WTC11 (cell line): ENCODE measurements around the gene SMAD6. TPM values are rescaled to one million over a fixed set of nuclear protein-coding genes. Genes with fewer than 3 reads are reported as not detected.

ENCODE experiments used
- ATAC-seq: fragments of 200-7000 bp; cut with Tn5 transposase; 2 replicates; pipeline ENCODE4 v1.10.0; 2021; ENCODE audit warnings: mild to moderate bottlenecking, moderate library complexity
- CTCF ChIA-PET: fragments of 300-600 bp; sonication (Branson Sonifier 250); formaldehyde crosslinking; loops from one replicate; lab custom pipeline; 2021; ENCODE audit warnings: antibody characterized with exemption; lab: Charles Lee
- POLR2A ChIA-PET: fragments of 350-600 bp; sonication (Branson Sonifier 250); formaldehyde crosslinking; loops from one replicate; lab custom pipeline; 2021; ENCODE audit warnings: antibody characterized with exemption; lab: Charles Lee
- DNase-seq: peaks from one replicate; pipeline ENCODE4 v3.0.0; 2021; ENCODE audit warnings: low spot score
- H3K27ac Mint-ChIP-seq: 2 replicates; pipeline ENCODE4 v1.8.0; 2021; ENCODE audit warnings: mixed read lengths
- H3K27me3 Mint-ChIP-seq: 2 replicates; pipeline ENCODE4 v1.8.0; 2021; ENCODE audit warnings: low read depth, mild to moderate bottlenecking, moderate library complexity, mixed read lengths
- H3K36me3 Mint-ChIP-seq: 2 replicates; pipeline ENCODE4 v1.8.0; 2021; ENCODE audit warnings: mixed read lengths
- H3K4me1 Mint-ChIP-seq: 2 replicates; pipeline ENCODE4 v1.8.0; 2022; ENCODE audit warnings: mixed read lengths
- H3K4me3 Mint-ChIP-seq: 2 replicates; pipeline ENCODE4 v1.8.0; 2021; ENCODE audit warnings: mild to moderate bottlenecking, moderate library complexity, mixed read lengths
- H3K9me3 Mint-ChIP-seq: 2 replicates; pipeline ENCODE4 v1.8.0; 2021; ENCODE audit warnings: mixed read lengths
- ETV6 ChIP-seq: sonication (generic); formaldehyde crosslinking; IDR thresholded peaks from 2 replicates; pipeline ENCODE4 v1.8.1; 2022; ENCODE audit warnings: mild to moderate bottlenecking, missing genetic modification reagents
- FOXK1 ChIP-seq: sonication (generic); formaldehyde crosslinking; IDR thresholded peaks from 2 replicates; pipeline ENCODE4 v1.8.0; 2022; ENCODE audit warnings: mild to moderate bottlenecking, moderate library complexity, missing genetic modification reagents
- FOXP1 ChIP-seq: sonication (generic); formaldehyde crosslinking; IDR thresholded peaks from 2 replicates; pipeline ENCODE4 v1.8.0; 2022; ENCODE audit warnings: missing genetic modification reagents, mild to moderate bottlenecking, moderate library complexity, borderline replicate concordance
- MYBL2 ChIP-seq: sonication (generic); formaldehyde crosslinking; IDR thresholded peaks from 2 replicates; pipeline ENCODE4 v1.8.1; 2023; ENCODE audit warnings: mild to moderate bottlenecking, moderate library complexity, missing genetic modification reagents
- NFATC4 ChIP-seq: fragments of 250-450 bp; sonication (Bioruptor Pico); IDR thresholded peaks from 2 replicates; pipeline ENCODE4 v1.9.0; 2021; ENCODE audit warnings: mild to moderate bottlenecking
- RORB ChIP-seq: fragments of 250-450 bp; sonication (Bioruptor Pico); IDR thresholded peaks from 2 replicates; pipeline ENCODE4 v1.9.0; 2021; ENCODE audit warnings: mild to moderate bottlenecking
- TCF7 ChIP-seq: sonication (generic); formaldehyde crosslinking; IDR thresholded peaks from 2 replicates; pipeline ENCODE4 v1.8.0; 2022; ENCODE audit warnings: mild to moderate bottlenecking, low read depth, missing genetic modification reagents, moderate library complexity
- ZNF121 ChIP-seq: sonication (generic); formaldehyde crosslinking; IDR thresholded peaks from 2 replicates; pipeline ENCODE4 v1.8.0; 2023; ENCODE audit warnings: missing genetic modification reagents
- ZNF138 ChIP-seq: sonication (generic); formaldehyde crosslinking; conservative IDR thresholded peaks from 2 replicates; pipeline ENCODE4 v1.8.1; 2022; ENCODE audit warnings: mild to moderate bottlenecking, moderate library complexity, missing genetic modification reagents
- ZNF396 ChIP-seq: fragments of 250-450 bp; sonication (Bioruptor Pico); IDR thresholded peaks from 2 replicates; pipeline ENCODE4 v1.8.0; 2021; ENCODE audit warnings: mild to moderate bottlenecking, moderate library complexity, borderline replicate concordance
- total RNA-seq: library from RNA; stranded (reverse); gene quantifications from 3 replicates; pipeline ENCODE4 v1.2.3, GENCODE V29; 2021
- TF ChIP-seq, protein P1 (sequence below): sonication (generic); formaldehyde crosslinking; conservative IDR thresholded peaks from 2 replicates; pipeline ENCODE4 v1.8.1; 2023; ENCODE audit warnings: mild to moderate bottlenecking, low read depth, missing genetic modification reagents, moderate library complexity
- TF ChIP-seq, protein P2 (sequence below): fragments of 250-450 bp; sonication (Bioruptor Pico); IDR thresholded peaks from 2 replicates; pipeline ENCODE4 v2.1.2; 2022; ENCODE audit warnings: mild to moderate bottlenecking, moderate library complexity
- TF ChIP-seq, protein P3 (sequence below): sonication (generic); formaldehyde crosslinking; IDR thresholded peaks from 2 replicates; pipeline ENCODE4 v1.8.1; 2022; ENCODE audit warnings: mild to moderate bottlenecking, moderate library complexity, missing genetic modification reagents
- TF ChIP-seq, protein P4 (sequence below): fragments of 250-450 bp; sonication (Bioruptor Pico); IDR thresholded peaks from 2 replicates; pipeline ENCODE4 v1.9.0; 2021; ENCODE audit warnings: mild to moderate bottlenecking
- TF ChIP-seq, protein P5 (sequence below): sonication (generic); formaldehyde crosslinking; IDR thresholded peaks from 2 replicates; pipeline ENCODE4 v1.8.0; 2022; ENCODE audit warnings: missing genetic modification reagents
- TF ChIP-seq, protein P6 (sequence below): sonication (generic); formaldehyde crosslinking; IDR thresholded peaks from 2 replicates; pipeline ENCODE4 v1.8.1; 2023; ENCODE audit warnings: mild to moderate bottlenecking, missing genetic modification reagents, moderate library complexity
- TF ChIP-seq, protein P7 (sequence below): sonication (generic); formaldehyde crosslinking; conservative IDR thresholded peaks from 2 replicates; pipeline ENCODE4 v1.8.1; 2022; ENCODE audit warnings: mild to moderate bottlenecking, missing genetic modification reagents
- TF ChIP-seq, protein P8 (sequence below): fragments of 200-600 bp; IDR thresholded peaks from 2 replicates; pipeline ENCODE4 v1.8.0; 2022; ENCODE audit warnings: antibody characterized with exemption
- TF ChIP-seq, protein P9 (sequence below): sonication (generic); formaldehyde crosslinking; IDR thresholded peaks from 2 replicates; pipeline ENCODE4 v1.8.1; 2022; ENCODE audit warnings: low read depth, missing genetic modification reagents, borderline replicate concordance

Gene SMAD6
- total RNA-seq, 1 experiment from 2014 or later = 13.9 TPM

DNA sequence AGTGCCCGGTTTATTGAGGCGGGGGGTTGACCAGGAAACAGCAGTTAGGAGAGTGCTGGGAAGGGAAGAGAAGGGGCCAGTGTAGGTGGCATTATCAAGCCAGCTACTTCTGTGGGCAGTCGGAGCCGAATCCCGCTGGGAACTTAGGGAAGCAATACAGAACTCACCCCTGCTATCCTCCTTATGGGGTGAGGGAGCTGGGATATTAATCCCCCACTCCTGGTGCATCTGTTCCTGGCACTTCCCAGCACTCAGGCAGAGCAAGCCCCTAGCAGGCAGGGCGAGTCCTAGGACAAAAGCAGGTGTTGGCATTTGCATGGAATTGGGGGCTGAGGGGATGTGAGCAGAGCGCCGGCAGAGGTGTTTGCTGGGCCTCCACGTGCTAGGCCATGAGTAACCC is 48.6 kb downstream of the SMAD6 start:
- no peak for TF ChIP-seq ZNF396 (CRISPR knock-in tag)
- TF ChIP-seq ETV6 (CRISPR knock-in tag) = no peak
- TF ChIP-seq, protein P1, sequence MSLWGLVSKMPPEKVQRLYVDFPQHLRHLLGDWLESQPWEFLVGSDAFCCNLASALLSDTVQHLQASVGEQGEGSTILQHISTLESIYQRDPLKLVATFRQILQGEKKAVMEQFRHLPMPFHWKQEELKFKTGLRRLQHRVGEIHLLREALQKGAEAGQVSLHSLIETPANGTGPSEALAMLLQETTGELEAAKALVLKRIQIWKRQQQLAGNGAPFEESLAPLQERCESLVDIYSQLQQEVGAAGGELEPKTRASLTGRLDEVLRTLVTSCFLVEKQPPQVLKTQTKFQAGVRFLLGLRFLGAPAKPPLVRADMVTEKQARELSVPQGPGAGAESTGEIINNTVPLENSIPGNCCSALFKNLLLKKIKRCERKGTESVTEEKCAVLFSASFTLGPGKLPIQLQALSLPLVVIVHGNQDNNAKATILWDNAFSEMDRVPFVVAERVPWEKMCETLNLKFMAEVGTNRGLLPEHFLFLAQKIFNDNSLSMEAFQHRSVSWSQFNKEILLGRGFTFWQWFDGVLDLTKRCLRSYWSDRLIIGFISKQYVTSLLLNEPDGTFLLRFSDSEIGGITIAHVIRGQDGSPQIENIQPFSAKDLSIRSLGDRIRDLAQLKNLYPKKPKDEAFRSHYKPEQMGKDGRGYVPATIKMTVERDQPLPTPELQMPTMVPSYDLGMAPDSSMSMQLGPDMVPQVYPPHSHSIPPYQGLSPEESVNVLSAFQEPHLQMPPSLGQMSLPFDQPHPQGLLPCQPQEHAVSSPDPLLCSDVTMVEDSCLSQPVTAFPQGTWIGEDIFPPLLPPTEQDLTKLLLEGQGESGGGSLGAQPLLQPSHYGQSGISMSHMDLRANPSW (CRISPR knock-in tag) = no peak
- TF ChIP-seq, protein P2, sequence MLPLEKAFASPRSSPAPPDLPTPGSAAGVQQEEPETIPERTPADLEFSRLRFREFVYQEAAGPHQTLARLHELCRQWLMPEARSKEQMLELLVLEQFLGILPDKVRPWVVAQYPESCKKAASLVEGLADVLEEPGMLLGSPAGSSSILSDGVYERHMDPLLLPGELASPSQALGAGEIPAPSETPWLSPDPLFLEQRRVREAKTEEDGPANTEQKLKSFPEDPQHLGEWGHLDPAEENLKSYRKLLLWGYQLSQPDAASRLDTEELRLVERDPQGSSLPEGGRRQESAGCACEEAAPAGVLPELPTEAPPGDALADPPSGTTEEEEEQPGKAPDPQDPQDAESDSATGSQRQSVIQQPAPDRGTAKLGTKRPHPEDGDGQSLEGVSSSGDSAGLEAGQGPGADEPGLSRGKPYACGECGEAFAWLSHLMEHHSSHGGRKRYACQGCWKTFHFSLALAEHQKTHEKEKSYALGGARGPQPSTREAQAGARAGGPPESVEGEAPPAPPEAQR (CRISPR knock-in tag) = no peak
- TF ChIP-seq TCF7 (CRISPR knock-in tag) = no peak
- TF ChIP-seq, protein P3, sequence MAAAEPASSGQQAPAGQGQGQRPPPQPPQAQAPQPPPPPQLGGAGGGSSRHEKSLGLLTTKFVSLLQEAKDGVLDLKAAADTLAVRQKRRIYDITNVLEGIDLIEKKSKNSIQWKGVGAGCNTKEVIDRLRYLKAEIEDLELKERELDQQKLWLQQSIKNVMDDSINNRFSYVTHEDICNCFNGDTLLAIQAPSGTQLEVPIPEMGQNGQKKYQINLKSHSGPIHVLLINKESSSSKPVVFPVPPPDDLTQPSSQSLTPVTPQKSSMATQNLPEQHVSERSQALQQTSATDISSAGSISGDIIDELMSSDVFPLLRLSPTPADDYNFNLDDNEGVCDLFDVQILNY (CRISPR knock-in tag) = no peak
- no peak for TF ChIP-seq ZNF121 (CRISPR knock-in tag)
- TF ChIP-seq, protein P4, sequence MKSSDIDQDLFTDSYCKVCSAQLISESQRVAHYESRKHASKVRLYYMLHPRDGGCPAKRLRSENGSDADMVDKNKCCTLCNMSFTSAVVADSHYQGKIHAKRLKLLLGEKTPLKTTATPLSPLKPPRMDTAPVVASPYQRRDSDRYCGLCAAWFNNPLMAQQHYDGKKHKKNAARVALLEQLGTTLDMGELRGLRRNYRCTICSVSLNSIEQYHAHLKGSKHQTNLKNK (CRISPR knock-in tag) = no peak
- TF ChIP-seq, protein P5, sequence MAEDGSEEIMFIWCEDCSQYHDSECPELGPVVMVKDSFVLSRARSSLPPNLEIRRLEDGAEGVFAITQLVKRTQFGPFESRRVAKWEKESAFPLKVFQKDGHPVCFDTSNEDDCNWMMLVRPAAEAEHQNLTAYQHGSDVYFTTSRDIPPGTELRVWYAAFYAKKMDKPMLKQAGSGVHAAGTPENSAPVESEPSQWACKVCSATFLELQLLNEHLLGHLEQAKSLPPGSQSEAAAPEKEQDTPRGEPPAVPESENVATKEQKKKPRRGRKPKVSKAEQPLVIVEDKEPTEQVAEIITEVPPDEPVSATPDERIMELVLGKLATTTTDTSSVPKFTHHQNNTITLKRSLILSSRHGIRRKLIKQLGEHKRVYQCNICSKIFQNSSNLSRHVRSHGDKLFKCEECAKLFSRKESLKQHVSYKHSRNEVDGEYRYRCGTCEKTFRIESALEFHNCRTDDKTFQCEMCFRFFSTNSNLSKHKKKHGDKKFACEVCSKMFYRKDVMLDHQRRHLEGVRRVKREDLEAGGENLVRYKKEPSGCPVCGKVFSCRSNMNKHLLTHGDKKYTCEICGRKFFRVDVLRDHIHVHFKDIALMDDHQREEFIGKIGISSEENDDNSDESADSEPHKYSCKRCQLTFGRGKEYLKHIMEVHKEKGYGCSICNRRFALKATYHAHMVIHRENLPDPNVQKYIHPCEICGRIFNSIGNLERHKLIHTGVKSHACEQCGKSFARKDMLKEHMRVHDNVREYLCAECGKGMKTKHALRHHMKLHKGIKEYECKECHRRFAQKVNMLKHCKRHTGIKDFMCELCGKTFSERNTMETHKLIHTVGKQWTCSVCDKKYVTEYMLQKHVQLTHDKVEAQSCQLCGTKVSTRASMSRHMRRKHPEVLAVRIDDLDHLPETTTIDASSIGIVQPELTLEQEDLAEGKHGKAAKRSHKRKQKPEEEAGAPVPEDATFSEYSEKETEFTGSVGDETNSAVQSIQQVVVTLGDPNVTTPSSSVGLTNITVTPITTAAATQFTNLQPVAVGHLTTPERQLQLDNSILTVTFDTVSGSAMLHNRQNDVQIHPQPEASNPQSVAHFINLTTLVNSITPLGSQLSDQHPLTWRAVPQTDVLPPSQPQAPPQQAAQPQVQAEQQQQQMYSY (CRISPR knock-in tag) = no peak
- TF ChIP-seq, protein P6, sequence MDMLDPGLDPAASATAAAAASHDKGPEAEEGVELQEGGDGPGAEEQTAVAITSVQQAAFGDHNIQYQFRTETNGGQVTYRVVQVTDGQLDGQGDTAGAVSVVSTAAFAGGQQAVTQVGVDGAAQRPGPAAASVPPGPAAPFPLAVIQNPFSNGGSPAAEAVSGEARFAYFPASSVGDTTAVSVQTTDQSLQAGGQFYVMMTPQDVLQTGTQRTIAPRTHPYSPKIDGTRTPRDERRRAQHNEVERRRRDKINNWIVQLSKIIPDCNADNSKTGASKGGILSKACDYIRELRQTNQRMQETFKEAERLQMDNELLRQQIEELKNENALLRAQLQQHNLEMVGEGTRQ (CRISPR knock-in tag) = no peak
- TF ChIP-seq FOXK1 = no peak
- TF ChIP-seq, protein P7, sequence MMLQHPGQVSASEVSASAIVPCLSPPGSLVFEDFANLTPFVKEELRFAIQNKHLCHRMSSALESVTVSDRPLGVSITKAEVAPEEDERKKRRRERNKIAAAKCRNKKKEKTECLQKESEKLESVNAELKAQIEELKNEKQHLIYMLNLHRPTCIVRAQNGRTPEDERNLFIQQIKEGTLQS (CRISPR knock-in tag) = no peak
- TF ChIP-seq NFATC4 (CRISPR knock-in tag) = no peak
- TF ChIP-seq RORB (CRISPR knock-in tag) = no peak
- no peak for TF ChIP-seq ZNF138
- TF ChIP-seq, protein P8, sequence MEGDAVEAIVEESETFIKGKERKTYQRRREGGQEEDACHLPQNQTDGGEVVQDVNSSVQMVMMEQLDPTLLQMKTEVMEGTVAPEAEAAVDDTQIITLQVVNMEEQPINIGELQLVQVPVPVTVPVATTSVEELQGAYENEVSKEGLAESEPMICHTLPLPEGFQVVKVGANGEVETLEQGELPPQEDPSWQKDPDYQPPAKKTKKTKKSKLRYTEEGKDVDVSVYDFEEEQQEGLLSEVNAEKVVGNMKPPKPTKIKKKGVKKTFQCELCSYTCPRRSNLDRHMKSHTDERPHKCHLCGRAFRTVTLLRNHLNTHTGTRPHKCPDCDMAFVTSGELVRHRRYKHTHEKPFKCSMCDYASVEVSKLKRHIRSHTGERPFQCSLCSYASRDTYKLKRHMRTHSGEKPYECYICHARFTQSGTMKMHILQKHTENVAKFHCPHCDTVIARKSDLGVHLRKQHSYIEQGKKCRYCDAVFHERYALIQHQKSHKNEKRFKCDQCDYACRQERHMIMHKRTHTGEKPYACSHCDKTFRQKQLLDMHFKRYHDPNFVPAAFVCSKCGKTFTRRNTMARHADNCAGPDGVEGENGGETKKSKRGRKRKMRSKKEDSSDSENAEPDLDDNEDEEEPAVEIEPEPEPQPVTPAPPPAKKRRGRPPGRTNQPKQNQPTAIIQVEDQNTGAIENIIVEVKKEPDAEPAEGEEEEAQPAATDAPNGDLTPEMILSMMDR = no peak
- TF ChIP-seq FOXP1 = no peak
- TF ChIP-seq, protein P9, sequence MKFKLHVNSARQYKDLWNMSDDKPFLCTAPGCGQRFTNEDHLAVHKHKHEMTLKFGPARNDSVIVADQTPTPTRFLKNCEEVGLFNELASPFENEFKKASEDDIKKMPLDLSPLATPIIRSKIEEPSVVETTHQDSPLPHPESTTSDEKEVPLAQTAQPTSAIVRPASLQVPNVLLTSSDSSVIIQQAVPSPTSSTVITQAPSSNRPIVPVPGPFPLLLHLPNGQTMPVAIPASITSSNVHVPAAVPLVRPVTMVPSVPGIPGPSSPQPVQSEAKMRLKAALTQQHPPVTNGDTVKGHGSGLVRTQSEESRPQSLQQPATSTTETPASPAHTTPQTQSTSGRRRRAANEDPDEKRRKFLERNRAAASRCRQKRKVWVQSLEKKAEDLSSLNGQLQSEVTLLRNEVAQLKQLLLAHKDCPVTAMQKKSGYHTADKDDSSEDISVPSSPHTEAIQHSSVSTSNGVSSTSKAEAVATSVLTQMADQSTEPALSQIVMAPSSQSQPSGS = no peak
- TF ChIP-seq MYBL2 (CRISPR knock-in tag) = no peak
- ChIA-PET POLR2A (no interaction called here), CTCF (interaction anchor here (0.7 to 1.3 kb wide), 3 partner anchors 49 to 414 kb away, joined by 3 to 4 read pairs (median 3); partner anchors contain the start of gene SMAD6)
- DNase-seq = no peak
- Mint-ChIP-seq H3K27me3 (no peaks in the 10 kb centered on the region), H3K36me3 (peaks cover 10% of the 10 kb centered on the region), H3K4me1 (peaks cover 65% of the 10 kb centered on the region), H3K9me3 (peaks cover 10% of the 10 kb centered on the region), H3K4me3 (no peak overlapping the region), H3K27ac (no peak overlapping the region)
- ATAC-seq = peak; percentile 13
